Left colon (tissue), 2 donors: Measurements from ENCODE around the gene FBXO10. TPM values are rescaled to one million over a fixed set of nuclear protein-coding genes. Genes with fewer than 3 reads are reported as not detected.

ENCODE experiments used
- ATAC-seq: fragments of 200-7000 bp; cut with Tn5 transposase; one replicate; pipeline ENCODE4 v1.9.1; 2020; ENCODE audit warnings: mild to moderate bottlenecking, moderate library complexity
- DNase-seq, 2 donors: peaks; one replicate each; pipeline ENCODE4 v3.0.0-alpha.2; 2020
- intact Hi-C, 2 donors: fragments of 100-400 bp; cut with DNase I in 1 of 2; cut with micrococcal nuclease in 1 of 2; formaldehyde crosslinking; loops; one replicate each; pipeline versions ENCODE4 v1.11.2 to v1.14.0; 2022; cut with DNase I, micrococcal nuclease
- long read RNA-seq: library from polyadenylated mRNA; unstranded; transcript quantifications from one replicate; pipeline ENCODE4 v2.0.0, GENCODE V29; 2021
- total RNA-seq, 2 donors: library from RNA; stranded (reverse); fragmentation: NEBNext Ultra II Directional; extraction: Animal tissue kit (Norgen Biotek cat#: 25700); gene quantifications; one replicate each; pipeline ENCODE4 v1.2.1, GENCODE V29; 2021
- donor health status: DM: no; HTN: no; CAD: no.
- donor health status: DM: yes; HTN: yes; CAD: no.

FBXO10 gene, protein sequence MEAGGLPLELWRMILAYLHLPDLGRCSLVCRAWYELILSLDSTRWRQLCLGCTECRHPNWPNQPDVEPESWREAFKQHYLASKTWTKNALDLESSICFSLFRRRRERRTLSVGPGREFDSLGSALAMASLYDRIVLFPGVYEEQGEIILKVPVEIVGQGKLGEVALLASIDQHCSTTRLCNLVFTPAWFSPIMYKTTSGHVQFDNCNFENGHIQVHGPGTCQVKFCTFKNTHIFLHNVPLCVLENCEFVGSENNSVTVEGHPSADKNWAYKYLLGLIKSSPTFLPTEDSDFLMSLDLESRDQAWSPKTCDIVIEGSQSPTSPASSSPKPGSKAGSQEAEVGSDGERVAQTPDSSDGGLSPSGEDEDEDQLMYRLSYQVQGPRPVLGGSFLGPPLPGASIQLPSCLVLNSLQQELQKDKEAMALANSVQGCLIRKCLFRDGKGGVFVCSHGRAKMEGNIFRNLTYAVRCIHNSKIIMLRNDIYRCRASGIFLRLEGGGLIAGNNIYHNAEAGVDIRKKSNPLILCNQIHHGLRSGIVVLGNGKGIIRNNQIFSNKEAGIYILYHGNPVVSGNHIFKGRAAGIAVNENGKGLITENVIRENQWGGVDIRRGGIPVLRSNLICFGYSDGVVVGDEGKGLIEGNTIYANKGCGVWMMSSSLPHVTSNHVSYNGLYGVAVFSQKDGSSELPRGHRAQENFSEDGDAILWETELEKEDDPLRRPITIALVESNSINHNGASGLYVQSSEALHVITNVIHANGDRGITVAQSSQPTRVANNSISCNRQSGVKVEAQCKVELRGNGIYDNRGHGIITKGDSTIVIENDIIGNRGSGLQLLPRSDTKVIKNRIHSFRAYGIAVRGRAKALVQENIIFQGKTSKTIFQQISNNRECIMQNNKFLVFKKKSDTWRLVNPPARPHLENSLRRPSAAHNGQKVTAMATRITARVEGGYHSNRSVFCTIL
- 1 to 10 TPM; 4.0 to 4.4 TPM for total RNA-seq
- long read RNA-seq, partial matches to known transcripts = 0 of 1 reads
- long read RNA-seq, other reads (novel, unspliced or antisense) = 1 of 1 reads

- ATAC-seq = peak; percentile 94
These were observed at the start of gene FBXO10 for GRCh38 chr9:37575921-37576721. Gene FBXO10, minus strand, starts transcription at chr9:37576380. Its CDS starts 34,612 bp downstream, at chr9:37541768.

GRCh38 chr9:37625758-37626147 is 49.6 kb upstream of the FBXO10 start:
- ATAC-seq (peak; percentile 99), DNase-seq (peak; percentile 44 to 57)
- intact Hi-C loops = no loop called here

More at GRCh38 chr9:37575921-37576721, at the start of gene FBXO10:
- intact Hi-C loops = loop anchor here in 1 of 2 donors (10.0 kb wide), 1 partner anchor 91 kb away; the partner anchor contains the start of gene POLR1E
- peak; percentile 69 to 79 for DNase-seq

DNA sequence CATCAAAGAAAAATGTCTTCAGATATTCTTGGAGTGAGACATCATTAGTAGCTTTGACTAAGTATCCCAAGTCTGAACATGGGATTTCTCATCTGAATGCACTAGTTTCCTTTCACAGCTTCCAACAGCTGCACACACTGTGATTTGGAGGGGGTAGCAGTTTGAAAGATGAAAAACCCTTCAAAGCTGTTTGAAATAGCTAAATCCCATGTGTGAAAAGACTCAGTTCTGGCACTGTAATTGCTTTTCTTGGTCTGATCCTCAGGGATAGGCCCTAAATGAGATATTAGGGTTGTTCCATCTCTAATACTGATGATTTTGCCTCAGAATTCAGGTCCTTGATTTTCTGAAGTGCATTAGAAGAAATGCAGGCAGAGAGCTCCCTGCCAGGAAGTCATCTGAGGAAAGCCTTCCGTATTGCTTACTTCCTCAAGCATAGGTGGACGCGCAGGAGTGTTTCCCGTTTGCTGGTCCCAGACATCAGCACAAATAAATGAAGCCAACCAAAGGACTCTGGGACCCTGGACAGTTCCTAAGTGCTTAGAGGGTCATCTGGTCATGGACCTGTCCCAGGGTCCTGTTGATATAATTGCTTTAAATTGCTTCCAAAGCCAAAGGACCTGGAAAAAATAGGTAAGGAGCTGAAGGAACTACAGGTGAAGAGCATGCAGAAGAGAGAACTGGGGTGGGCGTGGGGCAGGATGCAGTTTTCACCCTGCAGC is 49.0 kb upstream of the FBXO10 start:
- intact Hi-C loops = no loop called here
- no peak for DNase-seq
- peak; percentile 55 for ATAC-seq

DNA sequence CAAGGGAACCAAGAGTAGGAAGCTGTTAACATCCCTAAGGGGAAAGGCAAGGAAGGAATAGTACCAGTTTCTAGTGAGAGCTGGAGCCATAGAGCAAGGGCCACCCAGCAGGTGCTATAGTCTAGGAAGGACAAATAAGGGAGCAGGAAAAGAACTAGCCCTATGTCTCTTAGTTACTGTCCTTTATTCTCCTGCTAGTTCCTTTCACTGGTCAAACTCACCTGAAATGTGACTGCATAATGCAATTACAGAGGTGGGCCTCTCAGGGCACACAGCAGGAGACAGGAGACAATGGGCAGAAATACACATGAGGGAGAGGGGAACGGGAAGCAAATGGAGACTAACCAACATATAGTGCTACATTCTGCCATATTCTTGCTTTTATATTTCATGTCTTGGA is 47.9 kb upstream of the FBXO10 start:
- ATAC-seq = no peak
- DNase-seq = no peak
- intact Hi-C loops = no loop called here

DNA sequence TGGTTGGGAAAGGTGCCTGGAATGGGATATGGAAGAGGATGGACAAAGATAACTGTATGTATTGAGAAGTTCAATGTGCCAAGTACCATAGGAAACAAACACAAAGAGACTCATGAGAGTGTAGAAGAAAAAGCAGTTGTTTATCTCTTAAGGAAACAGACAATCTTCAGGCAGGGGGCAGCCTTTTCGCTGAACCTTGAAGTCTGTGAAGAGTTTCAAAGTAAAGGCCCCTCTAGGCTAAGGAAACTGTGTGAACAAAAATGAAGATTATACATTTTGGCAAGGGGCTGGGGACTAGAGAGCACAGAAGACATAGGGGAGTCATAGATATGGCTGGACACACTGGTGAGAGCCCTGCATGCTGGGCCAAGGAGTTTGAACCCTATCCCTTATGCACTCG is 47.1 kb upstream of the FBXO10 start:
- no peak for ATAC-seq
- DNase-seq = no peak
- intact Hi-C loops = no loop called here

GRCh38 chr9:37622462-37622861 is 46.3 kb upstream of the FBXO10 start:
- DNase-seq (no peak), ATAC-seq (no peak)
- intact Hi-C loops = no loop called here

DNA sequence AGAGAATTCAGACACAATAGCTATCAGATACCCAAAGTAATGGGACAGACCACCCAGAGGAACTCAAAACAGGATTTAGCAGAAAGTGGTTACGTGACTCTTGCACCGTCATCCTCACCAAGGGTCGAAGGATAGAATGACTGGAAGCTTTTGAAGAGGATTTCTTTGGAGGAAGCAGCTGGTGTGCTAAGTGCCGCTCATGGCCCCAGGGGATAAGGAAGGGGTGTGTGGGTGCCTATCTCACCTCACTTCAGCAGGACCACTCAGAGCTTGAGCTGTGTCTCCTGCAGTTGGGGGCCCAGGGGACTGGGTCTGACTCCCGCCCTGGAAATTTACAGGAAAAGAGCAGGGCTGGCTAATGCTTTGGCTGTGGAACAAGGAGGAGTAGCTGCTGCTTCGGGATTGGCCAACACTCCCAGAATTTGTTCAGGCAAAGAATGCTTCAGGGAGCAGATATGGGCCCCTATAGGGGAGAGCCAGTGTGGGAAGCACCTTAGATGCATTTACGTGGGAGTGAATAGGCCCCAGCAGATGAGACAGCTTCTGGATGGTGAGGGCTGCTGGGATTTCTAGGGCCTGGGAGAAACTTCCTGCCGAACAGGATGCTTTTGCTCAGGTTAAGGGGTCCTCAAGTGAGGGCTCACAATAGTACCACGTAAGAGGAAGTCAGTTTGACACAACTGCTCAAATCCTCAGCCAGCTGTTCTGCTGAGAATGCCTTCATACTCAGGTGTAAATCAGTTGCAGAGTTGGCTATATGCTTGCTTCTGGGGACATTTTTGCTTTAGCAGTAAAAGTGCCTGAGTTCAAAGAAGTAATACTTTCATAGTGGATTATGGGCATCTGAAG is 45.3 kb upstream of the FBXO10 start:
- ATAC-seq = no peak

GRCh38 chr9:37620396-37620795 is 44.2 kb upstream of the FBXO10 start:
- intact Hi-C loops = no loop called here

More for the DNA sequence above, 45.3 kb upstream of the FBXO10 start:
- DNase-seq = no peak
- intact Hi-C loops = no loop called here

GRCh38 chr9:37619806-37620205 is 43.6 kb upstream of the FBXO10 start:
- intact Hi-C loops = no loop called here
- ATAC-seq (no peak), DNase-seq (no peak)

More at GRCh38 chr9:37620396-37620795, 44.2 kb upstream of the FBXO10 start:
- no peak for DNase-seq
- no peak for ATAC-seq

GRCh38 chr9:37618817-37619216 is 42.6 kb upstream of the FBXO10 start:
- DNase-seq = no peak
- no peak for ATAC-seq
- intact Hi-C loops = no loop called here

GRCh38 chr9:37617832-37618231 is 41.7 kb upstream of the FBXO10 start:
- ATAC-seq = peak; percentile 68
- intact Hi-C loops = no loop called here
- DNase-seq = no peak

DNA sequence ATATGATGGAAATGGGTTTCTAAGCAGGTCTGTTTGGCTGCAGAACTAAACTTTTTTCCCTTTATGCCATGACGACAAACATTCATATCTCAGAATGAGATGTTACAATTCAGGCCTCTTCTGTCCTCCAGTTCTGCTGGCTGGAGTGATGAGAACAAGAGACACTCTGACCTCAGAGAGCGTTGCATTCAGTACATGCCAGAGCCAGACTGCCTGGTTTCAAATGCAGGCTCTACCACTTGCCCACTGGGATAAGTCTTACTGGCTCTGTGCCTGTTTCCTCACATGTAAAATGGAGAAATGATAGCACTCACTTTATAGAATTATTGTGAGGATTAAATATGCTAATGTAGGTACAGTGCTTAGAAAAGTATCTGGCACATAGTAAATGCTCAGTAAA is 41.0 kb upstream of the FBXO10 start:
- intact Hi-C loops = no loop called here
- no peak for ATAC-seq
- DNase-seq = no peak

- ATAC-seq (no peak), DNase-seq (no peak)
- intact Hi-C loops = no loop called here
These were observed 35.8 kb upstream of the FBXO10 start for GRCh38 chr9:37611961-37612360.

- ATAC-seq (no peak), DNase-seq (no peak)
- intact Hi-C loops = no loop called here
These were observed 34.8 kb upstream of the FBXO10 start for GRCh38 chr9:37611014-37611413.

GRCh38 chr9:37609735-37610397 is 33.7 kb upstream of the FBXO10 start:
- intact Hi-C loops = no loop called here
- ATAC-seq (no peak), DNase-seq (no peak)

DNA sequence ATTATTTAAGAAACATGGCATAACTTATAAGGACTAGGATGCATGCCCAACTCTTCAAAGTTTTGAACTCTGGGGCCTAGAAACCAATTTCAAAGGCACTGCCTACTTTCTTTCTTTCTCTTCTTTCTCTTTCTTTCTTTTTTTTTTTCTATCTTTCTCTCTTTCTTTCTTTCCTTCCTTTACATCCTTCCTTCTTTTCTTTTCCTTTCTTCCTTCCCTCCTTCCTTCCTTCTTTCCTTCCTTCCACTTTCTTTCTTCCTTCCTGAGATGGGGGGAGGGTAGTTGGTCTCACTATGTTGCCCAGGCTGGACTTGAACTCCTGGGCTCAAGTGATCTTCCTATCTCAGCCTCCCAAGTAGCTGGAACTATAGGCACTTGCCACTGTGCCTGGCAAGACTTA is 32.1 kb upstream of the FBXO10 start:
- DNase-seq = no peak
- intact Hi-C loops = no loop called here
- no peak for ATAC-seq

DNA sequence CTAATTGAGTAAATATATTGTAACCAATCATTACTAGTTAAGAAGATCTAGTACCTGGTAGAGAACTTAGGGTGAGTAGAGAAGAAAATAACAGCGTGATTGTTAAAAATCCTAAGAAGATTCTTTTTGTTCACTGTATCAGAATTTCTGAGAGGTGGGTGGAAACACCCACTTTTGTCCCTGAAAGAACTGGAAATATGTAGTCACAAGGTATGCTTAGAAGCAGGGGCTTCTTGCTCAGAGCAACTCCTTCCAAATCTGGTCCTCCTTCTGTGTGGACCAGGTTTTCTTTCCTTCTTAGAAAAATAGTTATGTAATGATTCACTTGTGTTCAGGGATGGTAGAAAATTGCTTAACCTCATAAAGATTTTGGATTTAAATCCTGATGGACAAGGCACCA is 28.1 kb upstream of the FBXO10 start:
- intact Hi-C loops = no loop called here
- no peak for ATAC-seq

More for the DNA sequence above, 28.1 kb upstream of the FBXO10 start:
- DNase-seq = no peak
